T-helper 1 cell treated with Interleukin-12 subunit alpha and Interleukin-12 subunit beta and Interleukin-4 antibody, amounts not matched to agents 30 μg/mL and 1 μg/mL, for 36 hours (primary cell): ENCODE data around the gene PDILT.
"Not testable (repeated sequence)": the region's sequence is repeated elsewhere in the genome, so short reads cannot be mapped to it uniquely, and the experiment has no call there.

Experiments
- H3K27ac Mint-ChIP-seq: one replicate; pipeline ENCODE4 v1.8.0; 2021; ENCODE audit warnings: mild to moderate bottlenecking, mixed read lengths
- H3K27me3 Mint-ChIP-seq: one replicate; pipeline ENCODE4 v1.8.0; 2021; ENCODE audit warnings: low read depth, mixed read lengths
- H3K36me3 Mint-ChIP-seq: one replicate; pipeline ENCODE4 v1.8.0; 2021; ENCODE audit warnings: low read depth, mixed read lengths
- H3K4me1 Mint-ChIP-seq: one replicate; pipeline ENCODE4 v1.8.0; 2021; ENCODE audit warnings: low read depth, mixed read lengths
- H3K4me3 Mint-ChIP-seq: one replicate; pipeline ENCODE4 v1.8.0; 2021; ENCODE audit warnings: mild to moderate bottlenecking, moderate library complexity, mixed read lengths
- H3K9me3 Mint-ChIP-seq: one replicate; pipeline ENCODE4 v1.8.0; 2021; ENCODE audit warnings: mixed read lengths

Gene PDILT, protein sequence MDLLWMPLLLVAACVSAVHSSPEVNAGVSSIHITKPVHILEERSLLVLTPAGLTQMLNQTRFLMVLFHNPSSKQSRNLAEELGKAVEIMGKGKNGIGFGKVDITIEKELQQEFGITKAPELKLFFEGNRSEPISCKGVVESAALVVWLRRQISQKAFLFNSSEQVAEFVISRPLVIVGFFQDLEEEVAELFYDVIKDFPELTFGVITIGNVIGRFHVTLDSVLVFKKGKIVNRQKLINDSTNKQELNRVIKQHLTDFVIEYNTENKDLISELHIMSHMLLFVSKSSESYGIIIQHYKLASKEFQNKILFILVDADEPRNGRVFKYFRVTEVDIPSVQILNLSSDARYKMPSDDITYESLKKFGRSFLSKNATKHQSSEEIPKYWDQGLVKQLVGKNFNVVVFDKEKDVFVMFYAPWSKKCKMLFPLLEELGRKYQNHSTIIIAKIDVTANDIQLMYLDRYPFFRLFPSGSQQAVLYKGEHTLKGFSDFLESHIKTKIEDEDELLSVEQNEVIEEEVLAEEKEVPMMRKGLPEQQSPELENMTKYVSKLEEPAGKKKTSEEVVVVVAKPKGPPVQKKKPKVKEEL

DNA sequence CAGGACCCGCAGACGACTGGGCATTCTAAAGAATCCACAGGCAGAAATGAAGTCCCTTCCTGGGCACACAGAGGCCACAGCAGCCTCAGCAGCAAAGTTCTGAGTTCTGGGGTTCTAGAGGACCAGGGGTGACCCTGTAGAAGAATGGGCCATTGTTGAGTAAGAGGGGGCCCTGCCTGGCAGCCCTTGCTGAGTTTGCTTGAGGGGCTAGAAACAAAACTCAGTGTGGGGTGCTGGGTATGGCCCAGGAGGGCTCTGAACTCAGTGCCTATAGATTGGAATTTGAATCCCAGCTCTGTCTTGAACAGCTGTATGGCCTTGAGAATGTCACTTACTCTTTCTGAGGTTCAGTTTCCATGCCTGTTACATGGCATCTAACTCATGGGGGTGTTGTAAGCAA lies at the start of gene PDILT:
Gene PDILT, minus strand, starts transcription at position 101 of the 400 bp plus-strand sequence. CDS start 5,437 bp downstream, outside the sequence.
- H3K4me3 Mint-ChIP-seq, result no peak within 1 kb of the TSS
- no peaks in the 10 kb centered on the region for H3K27me3 Mint-ChIP-seq
- H3K4me1 Mint-ChIP-seq, result no peaks in the 10 kb centered on the region
- H3K9me3 Mint-ChIP-seq, result no peaks in the 10 kb centered on the region
- H3K36me3 Mint-ChIP-seq, result no peaks in the 10 kb centered on the region
- H3K27ac Mint-ChIP-seq, result no peak within 1 kb of the TSS

GRCh38 chr16:20453633-20454032 lies 49.1 kb upstream of the PDILT start:
- not testable (repeated sequence) for H3K9me3 Mint-ChIP-seq, H3K27ac Mint-ChIP-seq, H3K27me3 Mint-ChIP-seq, H3K4me3 Mint-ChIP-seq, H3K4me1 Mint-ChIP-seq, H3K36me3 Mint-ChIP-seq

GRCh38 chr16:20451364-20451763 lies 46.8 kb upstream of the PDILT start, which contains the start of gene ACSM2A:
TSS of gene ACSM2A (plus strand) at chr16:20451521. CDS start at chr16:20460115, 8,594 bp downstream.
- not testable (repeated sequence) for H3K27ac Mint-ChIP-seq, H3K4me1 Mint-ChIP-seq, H3K4me3 Mint-ChIP-seq, H3K27me3 Mint-ChIP-seq, H3K36me3 Mint-ChIP-seq, H3K9me3 Mint-ChIP-seq

GRCh38 chr16:20446652-20447393 lies 42.3 kb upstream of the PDILT start:
- H3K27ac Mint-ChIP-seq, H3K27me3 Mint-ChIP-seq, H3K36me3 Mint-ChIP-seq, H3K4me3 Mint-ChIP-seq, H3K4me1 Mint-ChIP-seq, H3K9me3 Mint-ChIP-seq: not testable (repeated sequence)

- not testable (repeated sequence) for H3K27me3 Mint-ChIP-seq, H3K4me3 Mint-ChIP-seq, H3K27ac Mint-ChIP-seq, H3K4me1 Mint-ChIP-seq, H3K36me3 Mint-ChIP-seq, H3K9me3 Mint-ChIP-seq
These were observed 37.3 kb upstream of the PDILT start for GRCh38 chr16:20441859-20442258.

- Mint-ChIP-seq H3K27me3 (no peaks in the 10 kb centered on the region), H3K4me1 (no peaks in the 10 kb centered on the region)
These were observed 36.7 kb upstream of the PDILT start for GRCh38 chr16:20441191-20441590.

DNA sequence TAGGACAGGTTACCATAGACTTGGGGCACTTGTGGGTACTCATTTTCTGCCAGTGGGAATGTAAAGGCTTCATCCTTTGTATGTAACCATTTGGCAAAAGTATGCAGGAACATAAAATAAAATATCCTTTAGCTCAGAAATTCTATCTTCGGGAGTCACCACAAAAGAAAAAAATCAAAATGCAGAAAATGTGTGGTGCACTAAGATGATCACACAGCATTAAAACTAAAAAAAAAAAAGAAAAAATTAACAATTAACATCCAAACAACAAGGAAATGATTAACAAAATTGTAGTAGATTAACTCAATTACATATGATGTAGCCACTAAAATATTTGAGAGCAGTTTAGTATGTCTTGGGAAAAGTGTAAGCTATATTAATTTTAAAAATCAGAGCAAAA lies 36.2 kb upstream of the PDILT start:
- not testable (repeated sequence) for H3K36me3 Mint-ChIP-seq, H3K27me3 Mint-ChIP-seq, H3K9me3 Mint-ChIP-seq, H3K4me1 Mint-ChIP-seq, H3K27ac Mint-ChIP-seq, H3K4me3 Mint-ChIP-seq

More at GRCh38 chr16:20441191-20441590, 36.7 kb upstream of the PDILT start:
- Mint-ChIP-seq H3K9me3 (no peaks in the 10 kb centered on the region), H3K27ac (no peak overlapping the region), H3K4me3 (no peak overlapping the region), H3K36me3 (no peaks in the 10 kb centered on the region)

- H3K36me3 Mint-ChIP-seq, H3K9me3 Mint-ChIP-seq, H3K27me3 Mint-ChIP-seq, H3K4me1 Mint-ChIP-seq, H3K4me3 Mint-ChIP-seq, H3K27ac Mint-ChIP-seq: not testable (repeated sequence)
These were observed 35.3 kb upstream of the PDILT start for GRCh38 chr16:20439820-20440231.

- not testable (repeated sequence) for H3K36me3 Mint-ChIP-seq, H3K27me3 Mint-ChIP-seq, H3K27ac Mint-ChIP-seq, H3K9me3 Mint-ChIP-seq, H3K4me1 Mint-ChIP-seq, H3K4me3 Mint-ChIP-seq
These were observed 34.4 kb upstream of the PDILT start for GRCh38 chr16:20438950-20439349.

- H3K4me3 Mint-ChIP-seq, result no peak overlapping the region
- no peaks in the 10 kb centered on the region for H3K27me3 Mint-ChIP-seq
- no peaks in the 10 kb centered on the region for H3K36me3 Mint-ChIP-seq
These were observed 26.4 kb upstream of the PDILT start for GRCh38 chr16:20430948-20431347.

GRCh38 chr16:20430480-20430879 lies 25.9 kb upstream of the PDILT start:
- not testable (repeated sequence) for H3K9me3 Mint-ChIP-seq, H3K4me3 Mint-ChIP-seq, H3K36me3 Mint-ChIP-seq, H3K4me1 Mint-ChIP-seq, H3K27me3 Mint-ChIP-seq, H3K27ac Mint-ChIP-seq

More at GRCh38 chr16:20430948-20431347, 26.4 kb upstream of the PDILT start:
- Mint-ChIP-seq H3K27ac (no peak overlapping the region), H3K9me3 (no peaks in the 10 kb centered on the region), H3K4me1 (no peaks in the 10 kb centered on the region)

DNA sequence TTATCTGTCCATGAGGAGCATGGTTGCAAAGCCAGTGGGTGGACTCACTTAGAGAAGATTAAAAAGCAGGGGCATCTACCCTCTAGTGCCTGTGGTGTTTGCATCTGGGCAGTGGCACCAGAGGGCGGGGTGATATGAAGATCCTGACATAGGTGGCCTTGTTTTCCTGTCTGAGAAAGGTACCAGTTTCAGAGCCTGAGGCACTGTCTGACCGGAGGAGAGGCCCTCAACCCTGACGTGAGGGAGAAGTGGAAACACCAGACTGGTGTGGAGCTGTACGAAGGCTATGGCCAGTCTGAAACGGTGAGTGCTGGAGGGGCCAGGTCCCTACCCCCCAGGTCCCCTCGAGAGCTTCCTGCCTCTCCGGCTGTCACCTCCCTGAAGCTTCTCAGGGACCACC lies 25.0 kb upstream of the PDILT start:
- H3K4me1 Mint-ChIP-seq, H3K36me3 Mint-ChIP-seq, H3K27me3 Mint-ChIP-seq, H3K9me3 Mint-ChIP-seq, H3K27ac Mint-ChIP-seq, H3K4me3 Mint-ChIP-seq: not testable (repeated sequence)

DNA sequence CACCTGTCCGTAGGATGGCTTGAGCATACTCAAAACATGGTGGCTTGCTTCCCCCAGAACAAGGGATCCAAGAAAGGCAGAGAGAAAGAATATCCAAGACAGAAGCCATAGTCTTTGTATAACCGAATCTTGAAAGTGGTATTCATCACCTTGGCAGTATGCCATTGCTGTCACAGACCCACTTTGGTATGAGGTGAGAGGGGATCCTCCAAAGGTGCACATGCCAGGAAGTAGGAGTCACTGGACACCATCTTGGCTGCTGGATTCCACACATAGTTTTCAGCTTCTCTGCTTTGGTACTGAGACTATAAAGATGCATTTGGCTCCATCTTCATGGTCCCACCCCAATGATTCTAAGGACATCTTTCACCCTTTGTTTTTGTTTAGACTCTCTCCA lies 22.9 kb upstream of the PDILT start:
- not testable (repeated sequence) for H3K4me1 Mint-ChIP-seq, H3K36me3 Mint-ChIP-seq, H3K27me3 Mint-ChIP-seq, H3K9me3 Mint-ChIP-seq, H3K27ac Mint-ChIP-seq, H3K4me3 Mint-ChIP-seq

GRCh38 chr16:20424129-20424866 lies 19.8 kb upstream of the PDILT start:
- Mint-ChIP-seq H3K27ac (no peak overlapping the region), H3K4me3 (no peak overlapping the region), H3K27me3 (no peaks in the 10 kb centered on the region), H3K9me3 (no peaks in the 10 kb centered on the region), H3K36me3 (no peaks in the 10 kb centered on the region), H3K4me1 (no peaks in the 10 kb centered on the region)

DNA sequence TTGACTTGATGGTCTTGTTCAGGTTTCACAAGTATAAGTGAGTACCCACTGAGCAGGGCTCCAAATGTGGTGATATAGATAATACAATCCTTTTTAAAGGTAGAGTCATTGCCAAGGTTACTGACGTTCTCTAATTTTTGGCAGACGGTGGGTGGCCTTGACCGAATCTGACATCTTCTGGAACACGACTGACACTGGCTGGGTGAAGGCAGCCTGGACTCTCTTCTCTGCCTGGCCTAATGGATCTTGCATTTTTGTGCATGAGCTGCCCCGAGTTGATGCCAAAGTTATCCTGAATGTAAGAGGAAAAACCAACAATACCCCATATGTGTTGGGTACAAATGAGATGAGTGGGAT lies 19.2 kb upstream of the PDILT start:
- H3K27ac Mint-ChIP-seq, H3K9me3 Mint-ChIP-seq, H3K4me1 Mint-ChIP-seq, H3K27me3 Mint-ChIP-seq, H3K36me3 Mint-ChIP-seq, H3K4me3 Mint-ChIP-seq: not testable (repeated sequence)
